HCT116 (cell line): ENCODE measurements around the gene ALAD. TPM values are rescaled to one million over a fixed set of nuclear protein-coding genes. Genes with fewer than 3 reads are reported as not detected.

ENCODE experiments used
- ATAC-seq: fragments of 200-7000 bp; cut with Tn5 transposase; 2 replicates; pipeline ENCODE4 v1.9.1; 2020; ENCODE audit warnings: mild to moderate bottlenecking, moderate library complexity
- BruUV-seq: library from RNA; stranded (reverse); fragments of 400-500 nt; replicated peaks from 2 replicates; lab custom pipeline; 2021; lab: Mats Ljungman, UMichigan
- CTCF ChIA-PET: fragments of 300-600 bp; sonication (Branson Sonifier 250); formaldehyde crosslinking; loops from one replicate; lab custom pipeline; 2021; ENCODE audit warnings: antibody characterized with exemption; lab: Charles Lee
- POLR2A ChIA-PET: fragments of 300-600, 350-600 bp; sonication (Branson Sonifier 250); formaldehyde crosslinking; loops from one replicate; lab custom pipeline; 2021; ENCODE audit warnings: antibody characterized with exemption; lab: Charles Lee
- RAD21 ChIA-PET, 2 experiments: fragments of 300-600 bp; sonication (Branson Sonifier 250); formaldehyde crosslinking; loops; one replicate each; lab custom pipeline; 2023; ENCODE audit warnings: low total read pairs in 2 of 2; ENCODE audit not compliant: uncharacterized antibody in 2 of 2, unreplicated experiment in 2 of 2, low non-redundant PET in 1 of 2; lab: Charles Lee
- DNase-seq: peaks from one replicate; pipeline ENCODE4 v3.0.0-alpha.2; 2010; ENCODE audit warnings: low read depth, low spot score
- H2AFZ ChIP-seq: fragments of 200-600 bp; shearing (Covaris generic), sonication (generic); 2 replicates; pipeline ENCODE4 v1.6.1; 2017; ENCODE audit warnings: low read depth, mixed run types, mixed read lengths, antibody characterized with exemption, low read length; ENCODE audit not compliant: poor library complexity, severe bottlenecking
- H3K27ac ChIP-seq: 2 replicates; pipeline ENCODE4 v1.5.1; 2012; ENCODE audit warnings: low read depth, low read length
- H3K27me3 ChIP-seq: fragments of 200-600 bp; sonication (generic); 2 replicates; pipeline ENCODE4 v1.6.1; 2016; ENCODE audit warnings: mixed run types, low read length, mixed read lengths; ENCODE audit not compliant: insufficient read depth
- H3K36me3 ChIP-seq, 2 experiments: fragments of 200-500 bp in 1 of 2; fragments of 200-600 bp in 1 of 2; sonication (Bioruptor generic) in 1 of 2; sonication (generic) in 1 of 2; 2 replicates each; pipeline versions ENCODE4 v1.5.1 to v1.6.1; 2014 to 2016; ENCODE audit warnings: low read length in 2 of 2, inconsistent platforms in 1 of 2, mixed read lengths in 1 of 2, mixed run types in 1 of 2; ENCODE audit not compliant: insufficient read depth in 2 of 2, control insufficient read depth in 1 of 2
- H3K4me1 ChIP-seq, 2 experiments: fragments of 200-600 bp in 1 of 2; sonication (generic) in 1 of 2; 2 replicates each; pipeline versions ENCODE4 v1.5.1 to v1.6.1; 2012 to 2017; ENCODE audit warnings: low read length in 2 of 2, inconsistent platforms in 1 of 2, mild to moderate bottlenecking in 1 of 2, mixed read lengths in 1 of 2, mixed run types in 1 of 2, moderate library complexity in 1 of 2; ENCODE audit not compliant: insufficient read depth in 2 of 2, control insufficient read depth in 1 of 2
- H3K4me2 ChIP-seq: fragments of 200-600 bp; sonication (generic); 2 replicates; pipeline ENCODE4 v1.6.1; 2017; ENCODE audit warnings: mixed run types, low read length, mixed read lengths
- H3K4me3 ChIP-seq, 2 experiments: fragments of 200-600 bp in 1 of 2; sonication (generic) in 1 of 2; replicated peaks in 1 of 2; 2 replicates each; pipeline ENCODE4 v1.5.1; 2011 to 2016; ENCODE audit warnings: low read length in 2 of 2, control low read depth in 1 of 2, low read depth in 1 of 2, mild to moderate bottlenecking in 1 of 2, mixed read lengths in 1 of 2, mixed run types in 1 of 2
- H3K79me2 ChIP-seq: fragments of 200-600 bp; sonication (generic); 2 replicates; pipeline ENCODE4 v1.6.1; 2017; ENCODE audit warnings: mild to moderate bottlenecking, mixed run types, low read length, moderate library complexity, mixed read lengths; ENCODE audit not compliant: insufficient read depth
- H3K9ac ChIP-seq: fragments of 200-600 bp; sonication (generic); 2 replicates; pipeline ENCODE4 v1.6.1; 2016; ENCODE audit warnings: low read length, mixed read lengths
- H3K9me2 ChIP-seq: fragments of 200-600 bp; sonication (generic), shearing (Covaris generic); 2 replicates; pipeline ENCODE4 v1.6.1; 2017; ENCODE audit warnings: mixed run types, mild to moderate bottlenecking, moderate library complexity; ENCODE audit not compliant: insufficient read depth
- H3K9me3 ChIP-seq, 2 experiments: fragments of 200-500 bp in 1 of 2; fragments of 200-600 bp in 1 of 2; sonication (Bioruptor generic) in 1 of 2; sonication (generic) in 1 of 2; 2 replicates each; pipeline ENCODE4 v1.6.1; 2014 to 2017; ENCODE audit warnings: low read length in 2 of 2, mixed read lengths in 2 of 2, inconsistent platforms in 1 of 2, low read depth in 1 of 2, mild to moderate bottlenecking in 1 of 2, mixed run types in 1 of 2, moderate library complexity in 1 of 2; ENCODE audit not compliant: control insufficient read depth in 1 of 2, insufficient read depth in 1 of 2
- H4K20me1 ChIP-seq: fragments of 200-600 bp; sonication (generic), shearing (Covaris generic); 2 replicates; pipeline ENCODE4 v1.6.1; 2017; ENCODE audit warnings: mixed run types, mild to moderate bottlenecking, moderate library complexity; ENCODE audit not compliant: insufficient read depth
- CEBPB ChIP-seq: IDR thresholded peaks from 2 replicates; pipeline ENCODE4 v1.6.1; 2012; ENCODE audit warnings: low read depth
- ELF1 ChIP-seq: IDR thresholded peaks from 2 replicates; pipeline ENCODE4 v1.6.1; 2012; ENCODE audit warnings: low read depth, borderline replicate concordance
- EZH2 ChIP-seq: fragments of 200-600 bp; sonication (generic); IDR thresholded peaks from 2 replicates; pipeline ENCODE4 v1.6.1; 2017; ENCODE audit warnings: antibody characterized with exemption, mixed run types
- SIN3A ChIP-seq: IDR thresholded peaks from 2 replicates; pipeline ENCODE4 v1.6.1; 2012; ENCODE audit warnings: low read depth
- SRF ChIP-seq: IDR thresholded peaks from 2 replicates; pipeline ENCODE4 v1.6.1; 2012; ENCODE audit warnings: low read depth
- intact Hi-C: fragments of 100-400 bp; cut with micrococcal nuclease; formaldehyde crosslinking; loops from 2 replicates; pipeline ENCODE4 v1.10.0; 2022
- total RNA-seq: library from RNA; stranded (reverse); gene quantifications from one replicate; pipeline ENCODE4 v1.2.1, GENCODE V29; 2021; ENCODE audit not compliant: unreplicated experiment
- TF ChIP-seq, protein P1 (sequence below): IDR thresholded peaks from 2 replicates; pipeline ENCODE4 v1.6.1; 2012
- TF ChIP-seq, protein P2 (sequence below), 3 experiments: fragments of 200-600 bp in 1 of 3; sonication (generic) in 1 of 3; IDR thresholded peaks in 2 of 3; conservative IDR thresholded peaks in 1 of 3; 2 replicates each; pipeline ENCODE4 v1.5.1; 2012 to 2017; ENCODE audit warnings: low read depth in 2 of 3, low read length in 2 of 3, antibody characterized with exemption in 1 of 3, borderline replicate concordance in 1 of 3, control low read depth in 1 of 3, mild to moderate bottlenecking in 1 of 3, mixed read lengths in 1 of 3, mixed run types in 1 of 3, moderate library complexity in 1 of 3; ENCODE audit not compliant: insufficient read depth in 1 of 3
- TF ChIP-seq, protein P3 (sequence below): IDR thresholded peaks from 2 replicates; pipeline ENCODE4 v1.6.1; 2012; ENCODE audit warnings: low read depth
- TF ChIP-seq, protein P4 (sequence below): IDR thresholded peaks from 2 replicates; pipeline ENCODE4 v1.6.1; 2012

ALAD gene
- total RNA-seq, 1 experiment from 2014 or later = 14.0 TPM

DNA sequence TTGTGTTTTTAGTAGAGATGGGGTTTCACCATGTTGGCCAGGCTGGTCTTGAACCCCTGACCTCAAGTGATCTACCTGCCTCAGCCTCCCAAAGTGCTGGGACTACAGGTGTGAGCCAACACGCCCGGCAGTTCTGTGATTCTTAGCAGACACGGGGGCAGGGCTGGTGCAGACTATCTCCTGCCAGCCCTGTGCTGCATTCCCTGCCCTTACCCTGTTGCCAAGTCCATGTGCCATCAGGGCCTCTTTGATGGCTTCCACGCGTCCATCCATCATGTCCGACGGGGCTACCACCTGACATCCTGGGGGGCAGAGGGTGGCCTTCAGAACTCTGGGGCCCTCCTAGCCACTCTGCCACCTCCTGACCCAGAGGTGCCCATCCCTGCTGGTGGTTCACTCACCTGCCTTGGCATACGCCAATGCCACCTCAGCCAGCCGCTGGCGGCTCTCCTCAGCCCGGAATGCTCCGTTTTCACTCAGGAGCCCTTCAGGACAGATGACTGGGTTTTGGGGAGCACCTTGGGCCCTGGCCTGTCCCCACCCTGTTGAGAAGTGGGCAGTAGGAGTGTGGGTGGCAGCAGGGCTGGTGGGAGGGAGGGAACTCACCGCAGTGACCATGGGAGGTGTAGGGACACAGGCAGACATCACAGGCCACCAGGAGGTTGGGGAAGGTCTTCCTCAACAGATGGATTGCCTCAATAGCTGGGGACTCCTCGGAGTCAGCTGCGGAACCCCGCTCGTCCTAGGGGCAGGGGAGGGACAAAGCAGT, 10.7 kb downstream of the ALAD start (continued):
- TF ChIP-seq SRF (no peak), EZH2 (no peak)
- TF ChIP-seq, protein P1, sequence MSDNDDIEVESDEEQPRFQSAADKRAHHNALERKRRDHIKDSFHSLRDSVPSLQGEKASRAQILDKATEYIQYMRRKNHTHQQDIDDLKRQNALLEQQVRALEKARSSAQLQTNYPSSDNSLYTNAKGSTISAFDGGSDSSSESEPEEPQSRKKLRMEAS = no peak
- TF ChIP-seq, all 23 proteins: peak for 0

DNA sequence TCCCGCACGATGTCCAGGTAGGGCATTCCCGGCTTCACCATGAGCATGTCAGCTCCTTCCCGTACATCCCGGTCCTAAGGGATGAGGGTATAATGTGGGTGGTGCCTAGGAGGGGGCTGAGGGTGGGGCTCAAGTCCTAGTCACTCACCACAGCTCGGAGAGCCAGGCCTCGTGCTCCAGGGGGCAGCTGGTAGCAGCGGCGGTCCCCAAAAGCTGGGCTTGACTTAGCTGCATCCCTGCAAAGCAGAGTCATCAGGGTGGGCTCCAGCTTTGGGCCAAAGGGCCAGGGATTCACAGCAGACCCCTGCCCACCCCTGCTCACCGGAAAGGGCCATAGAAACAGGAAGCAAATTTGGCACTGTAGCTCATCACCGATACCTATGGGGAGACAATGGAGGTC, 11.6 kb downstream of the ALAD start:
- no TSS peak for BruUV-seq
- no peak for DNase-seq
- intact Hi-C loops = no loop called here

DNA sequence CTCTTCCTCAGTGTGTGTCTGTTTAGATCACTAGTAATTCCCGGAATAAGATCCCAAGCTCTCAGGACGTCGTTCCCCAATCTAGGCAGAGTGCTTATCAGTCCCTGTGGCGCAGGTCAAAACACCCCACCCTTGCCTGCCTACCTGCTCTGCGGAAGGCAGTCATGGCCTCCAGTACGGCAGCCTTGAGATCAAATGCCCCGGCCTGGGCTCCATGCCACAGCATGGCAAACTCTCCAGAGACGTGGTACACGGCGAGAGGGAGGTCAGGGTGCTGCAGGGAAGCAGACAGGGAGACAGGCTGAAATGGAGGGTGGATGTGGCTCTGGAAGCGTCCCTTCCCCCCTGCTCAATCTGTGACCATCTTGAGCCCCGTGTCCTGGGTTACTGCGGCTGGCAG, 12.3 kb downstream of the ALAD start:
- no peaks in the 10 kb centered on the region for H3K4me1 ChIP-seq
- no peak overlapping the region for H3K4me3 ChIP-seq
- ChIA-PET CTCF (no interaction called here), POLR2A (interaction anchor here (0.8 kb wide), 1 partner anchor 13 kb away, joined by 3 read pairs; no protein-coding TSS in a partner anchor), RAD21 (no interaction called here)
- intact Hi-C loops = no loop called here
- BruUV-seq = no TSS peak
- no peaks in the 10 kb centered on the region for H3K27me3 ChIP-seq
- no peaks in the 10 kb centered on the region for H3K9me2 ChIP-seq
- ATAC-seq = no peak
- H2AFZ ChIP-seq = no peak overlapping the region
- H3K27ac ChIP-seq = no peak overlapping the region
- no peaks in the 10 kb centered on the region for H3K9me3 ChIP-seq
- H3K4me2 ChIP-seq = no peak overlapping the region
- no peak for DNase-seq
- H3K79me2 ChIP-seq = no peaks in the 10 kb centered on the region
- H3K9ac ChIP-seq = no peak overlapping the region
- no peaks in the 10 kb centered on the region for H4K20me1 ChIP-seq
- H3K36me3 ChIP-seq = peaks cover 0 to 3% of the 10 kb centered on the region in 2 experiments; a peak in 1 of 4 replicates
- TF ChIP-seq SIN3A = no peak
- TF ChIP-seq, protein P2, sequence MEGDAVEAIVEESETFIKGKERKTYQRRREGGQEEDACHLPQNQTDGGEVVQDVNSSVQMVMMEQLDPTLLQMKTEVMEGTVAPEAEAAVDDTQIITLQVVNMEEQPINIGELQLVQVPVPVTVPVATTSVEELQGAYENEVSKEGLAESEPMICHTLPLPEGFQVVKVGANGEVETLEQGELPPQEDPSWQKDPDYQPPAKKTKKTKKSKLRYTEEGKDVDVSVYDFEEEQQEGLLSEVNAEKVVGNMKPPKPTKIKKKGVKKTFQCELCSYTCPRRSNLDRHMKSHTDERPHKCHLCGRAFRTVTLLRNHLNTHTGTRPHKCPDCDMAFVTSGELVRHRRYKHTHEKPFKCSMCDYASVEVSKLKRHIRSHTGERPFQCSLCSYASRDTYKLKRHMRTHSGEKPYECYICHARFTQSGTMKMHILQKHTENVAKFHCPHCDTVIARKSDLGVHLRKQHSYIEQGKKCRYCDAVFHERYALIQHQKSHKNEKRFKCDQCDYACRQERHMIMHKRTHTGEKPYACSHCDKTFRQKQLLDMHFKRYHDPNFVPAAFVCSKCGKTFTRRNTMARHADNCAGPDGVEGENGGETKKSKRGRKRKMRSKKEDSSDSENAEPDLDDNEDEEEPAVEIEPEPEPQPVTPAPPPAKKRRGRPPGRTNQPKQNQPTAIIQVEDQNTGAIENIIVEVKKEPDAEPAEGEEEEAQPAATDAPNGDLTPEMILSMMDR (IDR thresholded peaks at IDR 0.05 in 2 of 3, conservative IDR thresholded peaks at IDR 0.05 in 1 of 3; ENCODE audit: borderline replicate concordance in 1 of 3, insufficient read depth in 1 of 3, low read depth in 2 of 3, low read length in 2 of 3) = no peak
- no peak for TF ChIP-seq CEBPB
- TF ChIP-seq, protein P3, sequence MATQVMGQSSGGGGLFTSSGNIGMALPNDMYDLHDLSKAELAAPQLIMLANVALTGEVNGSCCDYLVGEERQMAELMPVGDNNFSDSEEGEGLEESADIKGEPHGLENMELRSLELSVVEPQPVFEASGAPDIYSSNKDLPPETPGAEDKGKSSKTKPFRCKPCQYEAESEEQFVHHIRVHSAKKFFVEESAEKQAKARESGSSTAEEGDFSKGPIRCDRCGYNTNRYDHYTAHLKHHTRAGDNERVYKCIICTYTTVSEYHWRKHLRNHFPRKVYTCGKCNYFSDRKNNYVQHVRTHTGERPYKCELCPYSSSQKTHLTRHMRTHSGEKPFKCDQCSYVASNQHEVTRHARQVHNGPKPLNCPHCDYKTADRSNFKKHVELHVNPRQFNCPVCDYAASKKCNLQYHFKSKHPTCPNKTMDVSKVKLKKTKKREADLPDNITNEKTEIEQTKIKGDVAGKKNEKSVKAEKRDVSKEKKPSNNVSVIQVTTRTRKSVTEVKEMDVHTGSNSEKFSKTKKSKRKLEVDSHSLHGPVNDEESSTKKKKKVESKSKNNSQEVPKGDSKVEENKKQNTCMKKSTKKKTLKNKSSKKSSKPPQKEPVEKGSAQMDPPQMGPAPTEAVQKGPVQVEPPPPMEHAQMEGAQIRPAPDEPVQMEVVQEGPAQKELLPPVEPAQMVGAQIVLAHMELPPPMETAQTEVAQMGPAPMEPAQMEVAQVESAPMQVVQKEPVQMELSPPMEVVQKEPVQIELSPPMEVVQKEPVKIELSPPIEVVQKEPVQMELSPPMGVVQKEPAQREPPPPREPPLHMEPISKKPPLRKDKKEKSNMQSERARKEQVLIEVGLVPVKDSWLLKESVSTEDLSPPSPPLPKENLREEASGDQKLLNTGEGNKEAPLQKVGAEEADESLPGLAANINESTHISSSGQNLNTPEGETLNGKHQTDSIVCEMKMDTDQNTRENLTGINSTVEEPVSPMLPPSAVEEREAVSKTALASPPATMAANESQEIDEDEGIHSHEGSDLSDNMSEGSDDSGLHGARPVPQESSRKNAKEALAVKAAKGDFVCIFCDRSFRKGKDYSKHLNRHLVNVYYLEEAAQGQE = no peak
- TF ChIP-seq EZH2 = no peak

More for the DNA sequence above, 11.6 kb downstream of the ALAD start:
- ATAC-seq = no peak
- TF ChIP-seq, protein P4, sequence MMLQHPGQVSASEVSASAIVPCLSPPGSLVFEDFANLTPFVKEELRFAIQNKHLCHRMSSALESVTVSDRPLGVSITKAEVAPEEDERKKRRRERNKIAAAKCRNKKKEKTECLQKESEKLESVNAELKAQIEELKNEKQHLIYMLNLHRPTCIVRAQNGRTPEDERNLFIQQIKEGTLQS = no peak
- TF ChIP-seq ELF1 = no peak
- ChIA-PET POLR2A (no interaction called here), RAD21 (no interaction called here), CTCF (no interaction called here)
- Histone ChIP-seq H3K27me3 (no peaks in the 10 kb centered on the region), H3K4me1 (no peaks in the 10 kb centered on the region), H3K4me3 (no peak overlapping the region), H4K20me1 (no peaks in the 10 kb centered on the region), H3K9me3 (no peaks in the 10 kb centered on the region), H2AFZ (no peak overlapping the region), H3K9me2 (no peaks in the 10 kb centered on the region), H3K36me3 (peaks cover 0 to 3% of the 10 kb centered on the region in 2 experiments; a peak in 1 of 4 replicates), H3K9ac (no peak overlapping the region), H3K27ac (no peak overlapping the region), H3K79me2 (no peaks in the 10 kb centered on the region), H3K4me2 (no peak overlapping the region)
